ENCODE measurements around the gene PDZD2. TPM values are rescaled to one million over a fixed set of nuclear protein-coding genes. Genes with fewer than 3 reads are reported as not detected.
"Not testable (repeated sequence)": the region's sequence is repeated elsewhere in the genome, so short reads cannot be mapped to it uniquely, and the experiment has no call there.

The PDZD2 gene
- total RNA-seq, 1 donor from 2014 or later = 1.2 TPM

- peak in 1 of 2 donors; percentile 71 for DNase-seq (ENCODE audit: low read depth in 2 of 2)
Measured at GRCh38 chr5:32069396-32069795, 430.5 kb downstream of the PDZD2 start.

- peak; percentile 6 to 68 for DNase-seq (ENCODE audit: low read depth in 2 of 2)
Measured at GRCh38 chr5:32071351-32071944, 432.5 kb downstream of the PDZD2 start.

GRCh38 chr5:32072054-32072453, 433.1 kb downstream of the PDZD2 start:
- DNase-seq (ENCODE audit: low read depth in 2 of 2) = no peak

- DNase-seq (ENCODE audit: low read depth in 2 of 2) = no peak
Measured at GRCh38 chr5:32074401-32074800, 435.5 kb downstream of the PDZD2 start.

GRCh38 chr5:32076699-32077695, 438.1 kb downstream of the PDZD2 start:
- peak; percentile 41 to 67 for DNase-seq (ENCODE audit: low read depth in 2 of 2)

- not testable (repeated sequence) for DNase-seq (ENCODE audit: low read depth in 2 of 2)
Measured at GRCh38 chr5:32078855-32079254, 439.9 kb downstream of the PDZD2 start.

GRCh38 chr5:32080565-32080964, 441.6 kb downstream of the PDZD2 start:
- not testable (repeated sequence) for DNase-seq (ENCODE audit: low read depth in 2 of 2)

- DNase-seq (ENCODE audit: low read depth in 2 of 2) = no peak
Measured at GRCh38 chr5:32082701-32083100, 443.8 kb downstream of the PDZD2 start.

GRCh38 chr5:32083981-32084430, 445.1 kb downstream of the PDZD2 start:
- DNase-seq (ENCODE audit: low read depth in 2 of 2) = no peak

- DNase-seq (ENCODE audit: low read depth in 2 of 2) = no peak
Measured at GRCh38 chr5:32087086-32088082, 448.5 kb downstream of the PDZD2 start.

- no peak for DNase-seq (ENCODE audit: low read depth in 2 of 2)
Measured at GRCh38 chr5:32088214-32088613, 449.3 kb downstream of the PDZD2 start.

- no peak for DNase-seq (ENCODE audit: low read depth in 2 of 2)
Measured at GRCh38 chr5:32089146-32090000, 450.4 kb downstream of the PDZD2 start.

GRCh38 chr5:32090026-32090754, 451.3 kb downstream of the PDZD2 start:
- no peak for DNase-seq (ENCODE audit: low read depth in 2 of 2)

GRCh38 chr5:32090755-32091128, 451.8 kb downstream of the PDZD2 start:
- no peak for DNase-seq (ENCODE audit: low read depth in 2 of 2)

GRCh38 chr5:32092938-32093812, 454.2 kb downstream of the PDZD2 start:
- peak; percentile 62 to 83 for DNase-seq (ENCODE audit: low read depth in 2 of 2)

GRCh38 chr5:32094691-32095090, 455.8 kb downstream of the PDZD2 start:
- DNase-seq (ENCODE audit: low read depth in 2 of 2) = no peak

- no peak for DNase-seq (ENCODE audit: low read depth in 2 of 2)
Measured at GRCh38 chr5:32095261-32095671, 456.3 kb downstream of the PDZD2 start.

- DNase-seq (ENCODE audit: low read depth in 2 of 2) = peak in 1 of 2 donors; percentile 18
Measured at GRCh38 chr5:32096891-32097595, 458.1 kb downstream of the PDZD2 start.
